Brain microvascular endothelial cell (primary cell): ENCODE results near the gene MSH3.

Source experiments
- DNase-seq: peaks from one replicate; pipeline ENCODE4 v3.0.0-alpha.2; 2020
- H3K27ac ChIP-seq: fragments of 250-450 bp; sonication (Bioruptor Pico); 2 replicates; pipeline ENCODE4 v1.5.1; 2020; ENCODE audit warnings: mild to moderate bottlenecking, moderate library complexity
- H3K27me3 ChIP-seq: fragments of 250-450 bp; sonication (Bioruptor Pico); replicated peaks from 2 replicates; pipeline ENCODE4 v1.5.1; 2020; ENCODE audit warnings: mild to moderate bottlenecking
- H3K36me3 ChIP-seq: fragments of 250-450 bp; sonication (Bioruptor Pico); replicated peaks from 2 replicates; pipeline ENCODE4 v1.5.1; 2020; ENCODE audit warnings: mild to moderate bottlenecking
- H3K4me3 ChIP-seq: 2 replicates; pipeline ENCODE4 v1.5.1; 2011; ENCODE audit warnings: low read depth, mild to moderate bottlenecking, control low read depth, low read length, moderate library complexity
- in situ Hi-C: cut with HindIII; loops from 2 replicates; pipeline ENCODE4 v1.10.0; 2017; ENCODE audit warnings: low sequenced_read_pairs, low pct_ligation_motif_present
- TF ChIP-seq, protein P1 (sequence below): IDR thresholded peaks from 2 replicates; pipeline ENCODE4 v1.5.1; 2011; ENCODE audit warnings: low read depth, mild to moderate bottlenecking, moderate library complexity, low read length, control low read depth, inconsistent platforms; ENCODE audit errors: missing control alignments

The MSH3 gene

GRCh38 chr5:80761966-80762365, 107.5 kb downstream of the MSH3 start:
- no peak overlapping the region for H3K27ac ChIP-seq
- in situ Hi-C loops, result no loop called here
- DNase-seq, result no peak

GRCh38 chr5:80762573-80762972, 108.1 kb downstream of the MSH3 start:
- in situ Hi-C loops, result no loop called here
- TF ChIP-seq, protein P1, sequence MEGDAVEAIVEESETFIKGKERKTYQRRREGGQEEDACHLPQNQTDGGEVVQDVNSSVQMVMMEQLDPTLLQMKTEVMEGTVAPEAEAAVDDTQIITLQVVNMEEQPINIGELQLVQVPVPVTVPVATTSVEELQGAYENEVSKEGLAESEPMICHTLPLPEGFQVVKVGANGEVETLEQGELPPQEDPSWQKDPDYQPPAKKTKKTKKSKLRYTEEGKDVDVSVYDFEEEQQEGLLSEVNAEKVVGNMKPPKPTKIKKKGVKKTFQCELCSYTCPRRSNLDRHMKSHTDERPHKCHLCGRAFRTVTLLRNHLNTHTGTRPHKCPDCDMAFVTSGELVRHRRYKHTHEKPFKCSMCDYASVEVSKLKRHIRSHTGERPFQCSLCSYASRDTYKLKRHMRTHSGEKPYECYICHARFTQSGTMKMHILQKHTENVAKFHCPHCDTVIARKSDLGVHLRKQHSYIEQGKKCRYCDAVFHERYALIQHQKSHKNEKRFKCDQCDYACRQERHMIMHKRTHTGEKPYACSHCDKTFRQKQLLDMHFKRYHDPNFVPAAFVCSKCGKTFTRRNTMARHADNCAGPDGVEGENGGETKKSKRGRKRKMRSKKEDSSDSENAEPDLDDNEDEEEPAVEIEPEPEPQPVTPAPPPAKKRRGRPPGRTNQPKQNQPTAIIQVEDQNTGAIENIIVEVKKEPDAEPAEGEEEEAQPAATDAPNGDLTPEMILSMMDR, result no peak

More at GRCh38 chr5:80761966-80762365, 107.5 kb downstream of the MSH3 start:
- Histone ChIP-seq H3K36me3 (no peaks in the 10 kb centered on the region), H3K27me3 (no peaks in the 10 kb centered on the region), H3K4me3 (no peak overlapping the region)
- TF ChIP-seq, protein P1, result no peak

DNA sequence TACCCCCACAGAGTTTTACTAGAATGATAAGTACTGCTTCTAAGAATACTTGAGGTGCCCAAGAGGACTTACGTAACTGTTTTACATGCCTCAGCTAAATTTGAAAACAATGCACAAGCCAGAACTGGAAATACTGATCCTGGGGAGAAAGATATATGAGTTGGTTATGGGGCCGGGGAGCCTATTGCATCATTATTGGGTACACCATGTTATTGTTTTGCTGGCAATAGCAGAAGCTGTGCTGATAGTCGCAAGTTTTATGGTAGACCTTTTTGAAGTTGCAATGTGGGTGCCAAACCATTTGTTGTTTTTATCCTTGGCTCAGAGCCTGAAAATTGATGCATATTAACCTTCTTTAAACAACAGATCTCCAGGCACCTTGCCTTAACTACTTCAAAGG, 108.8 kb downstream of the MSH3 start:
- H3K4me3 ChIP-seq, result no peak overlapping the region
- no peak for DNase-seq
- in situ Hi-C loops, result no loop called here
- H3K27me3 ChIP-seq, result no peaks in the 10 kb centered on the region
- H3K36me3 ChIP-seq, result no peaks in the 10 kb centered on the region
- TF ChIP-seq, protein P1, result no peak
- no peak overlapping the region for H3K27ac ChIP-seq

More at GRCh38 chr5:80762573-80762972, 108.1 kb downstream of the MSH3 start:
- no peak overlapping the region for H3K4me3 ChIP-seq
- H3K27me3 ChIP-seq, result no peaks in the 10 kb centered on the region
- H3K36me3 ChIP-seq, result no peaks in the 10 kb centered on the region
- no peak for DNase-seq
- H3K27ac ChIP-seq, result no peak overlapping the region

DNA sequence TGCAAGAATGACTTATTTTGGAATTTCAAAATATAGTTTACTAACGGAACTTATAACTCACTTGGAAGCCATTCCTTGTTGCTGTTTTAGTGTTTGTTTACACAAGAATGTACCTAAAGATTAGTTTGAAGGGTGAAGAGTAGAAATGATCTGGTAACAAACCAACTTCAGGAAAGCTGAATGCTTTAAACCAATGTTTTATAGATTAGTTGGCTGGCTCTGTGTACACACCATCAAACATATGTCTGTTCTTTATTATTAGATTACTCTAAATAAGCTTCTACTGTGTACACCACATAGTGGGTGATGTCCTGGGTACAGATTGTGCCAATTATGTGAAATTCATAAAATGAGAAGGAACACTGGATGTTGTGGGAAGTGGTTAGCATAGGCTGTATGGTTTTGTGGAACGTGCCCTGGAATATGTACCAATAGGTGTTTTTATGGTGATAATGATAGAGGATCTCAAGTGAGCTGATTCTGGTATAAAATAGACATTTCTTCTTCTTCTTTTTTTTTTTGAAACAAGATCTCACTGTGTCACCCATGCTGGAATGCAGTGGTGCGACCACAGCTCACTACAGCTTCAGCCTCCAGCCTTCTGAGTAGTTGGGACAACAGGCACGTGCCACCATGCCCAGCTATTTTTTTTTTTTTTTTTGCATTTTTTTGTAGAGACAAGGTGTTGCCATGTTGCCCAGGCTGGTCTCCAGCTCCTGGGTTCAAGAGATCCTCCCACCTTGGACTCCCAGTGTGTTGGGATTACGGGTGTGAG, 109.6 kb downstream of the MSH3 start:
- TF ChIP-seq, protein P1, result no peak
- DNase-seq, result no peak
- Histone ChIP-seq H3K27me3 (no peaks in the 10 kb centered on the region), H3K27ac (no peak overlapping the region), H3K36me3 (no peaks in the 10 kb centered on the region), H3K4me3 (no peak overlapping the region)
- in situ Hi-C loops, result no loop called here

DNA sequence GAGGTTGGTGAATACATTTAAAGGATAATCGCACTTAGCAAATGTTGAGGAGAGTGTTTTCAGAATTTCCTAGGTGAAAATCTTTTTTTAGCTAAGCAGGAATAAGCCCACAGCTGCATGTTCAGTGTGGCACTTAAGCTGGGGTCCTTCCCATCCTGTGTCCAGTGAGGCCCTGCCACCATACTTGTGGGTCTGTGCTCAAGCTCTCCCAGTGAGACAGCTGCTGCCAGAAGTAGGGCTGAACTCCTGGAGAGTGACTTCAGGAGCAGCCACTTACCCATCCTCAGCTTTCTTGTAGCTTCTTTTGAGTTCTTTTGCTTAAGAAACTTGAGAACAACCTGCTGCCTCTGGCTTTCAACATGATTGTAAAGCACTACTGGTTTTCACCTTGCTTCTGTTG, 110.3 kb downstream of the MSH3 start:
- in situ Hi-C loops, result no loop called here

More for the DNA sequence above, 110.3 kb downstream of the MSH3 start:
- no peak for DNase-seq
- Histone ChIP-seq H3K27me3 (no peaks in the 10 kb centered on the region), H3K4me3 (no peak overlapping the region), H3K36me3 (no peaks in the 10 kb centered on the region), H3K27ac (no peak overlapping the region)
- TF ChIP-seq, protein P1, result no peak
